GM10248 (cell line): ENCODE data around the gene FAR1.

Experiments used
- CTCF ChIA-PET: fragments of 300-600 bp; sonication (Branson Sonifier 250); formaldehyde crosslinking; extraction: SDS; loops from one replicate; lab custom pipeline; 2021; ENCODE audit warnings: antibody characterized with exemption; lab: Yijun Ruan, JAX
- POLR2A ChIA-PET: fragments of 350-650 bp; sonication (Branson Sonifier 250); formaldehyde crosslinking; extraction: SDS; loops from one replicate; lab custom pipeline; 2020; ENCODE audit warnings: antibody characterized with exemption; lab: Yijun Ruan, JAX
- DNase-seq: peaks from one replicate; pipeline ENCODE4 v3.0.0; 2012; ENCODE audit errors: extremely low spot score
- TF ChIP-seq, protein P1 (sequence below): IDR thresholded peaks from 2 replicates; pipeline ENCODE4 v1.5.1; 2012; ENCODE audit warnings: mild to moderate bottlenecking, low read depth; ENCODE audit errors: extremely low read depth, missing control alignments, control extremely low read depth

Gene FAR1

DNA sequence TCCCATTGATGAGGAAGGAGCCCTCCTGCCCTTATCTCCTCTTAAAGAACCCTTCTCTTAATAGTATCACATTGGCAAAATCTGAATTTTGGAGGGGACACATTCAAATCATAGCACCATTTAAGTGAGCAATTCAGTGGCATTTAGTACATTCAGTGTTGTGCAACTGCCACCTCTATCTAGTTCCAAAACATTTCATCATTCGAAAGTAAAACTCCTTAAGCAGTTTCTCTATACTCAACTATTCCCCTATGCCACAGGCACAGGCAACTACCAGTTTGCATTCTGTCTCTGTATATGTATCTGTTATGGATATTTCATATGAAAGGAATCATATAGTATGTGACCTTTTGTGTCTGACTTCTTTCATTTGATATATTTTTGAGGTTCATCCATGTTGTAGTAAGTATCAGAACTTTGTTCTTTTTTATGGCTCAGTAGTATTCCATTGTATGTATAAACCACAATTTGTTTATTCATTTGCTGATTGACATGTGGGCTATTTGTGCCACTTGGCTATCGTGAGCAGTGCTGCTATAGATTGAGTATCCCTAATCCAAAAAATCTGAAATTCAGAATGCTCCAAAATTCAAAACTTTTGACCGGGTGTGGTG is 22.9 kb downstream of the FAR1 start:
- TF ChIP-seq, protein P1, sequence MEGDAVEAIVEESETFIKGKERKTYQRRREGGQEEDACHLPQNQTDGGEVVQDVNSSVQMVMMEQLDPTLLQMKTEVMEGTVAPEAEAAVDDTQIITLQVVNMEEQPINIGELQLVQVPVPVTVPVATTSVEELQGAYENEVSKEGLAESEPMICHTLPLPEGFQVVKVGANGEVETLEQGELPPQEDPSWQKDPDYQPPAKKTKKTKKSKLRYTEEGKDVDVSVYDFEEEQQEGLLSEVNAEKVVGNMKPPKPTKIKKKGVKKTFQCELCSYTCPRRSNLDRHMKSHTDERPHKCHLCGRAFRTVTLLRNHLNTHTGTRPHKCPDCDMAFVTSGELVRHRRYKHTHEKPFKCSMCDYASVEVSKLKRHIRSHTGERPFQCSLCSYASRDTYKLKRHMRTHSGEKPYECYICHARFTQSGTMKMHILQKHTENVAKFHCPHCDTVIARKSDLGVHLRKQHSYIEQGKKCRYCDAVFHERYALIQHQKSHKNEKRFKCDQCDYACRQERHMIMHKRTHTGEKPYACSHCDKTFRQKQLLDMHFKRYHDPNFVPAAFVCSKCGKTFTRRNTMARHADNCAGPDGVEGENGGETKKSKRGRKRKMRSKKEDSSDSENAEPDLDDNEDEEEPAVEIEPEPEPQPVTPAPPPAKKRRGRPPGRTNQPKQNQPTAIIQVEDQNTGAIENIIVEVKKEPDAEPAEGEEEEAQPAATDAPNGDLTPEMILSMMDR, result no peak
- ChIA-PET POLR2A (no interaction called here), CTCF (no interaction called here)
- DNase-seq, result no peak

DNA sequence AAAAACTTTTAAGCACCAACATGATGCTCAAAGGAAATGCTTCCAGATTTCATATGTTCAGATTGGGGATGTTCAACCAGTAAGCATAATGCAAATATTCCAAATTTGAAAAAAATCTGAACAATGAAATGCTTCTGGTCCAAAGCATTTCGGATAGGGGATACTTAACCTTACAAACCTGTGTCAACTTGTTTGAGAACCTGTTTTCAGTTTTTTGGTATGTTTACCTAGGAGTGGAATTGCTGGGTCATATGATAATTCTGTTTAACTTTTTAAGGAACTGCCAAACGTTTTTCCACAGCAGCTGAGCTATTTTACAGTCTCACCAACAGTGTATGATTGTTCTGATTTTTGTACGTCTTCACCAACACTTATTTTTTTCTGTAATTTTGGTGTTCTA is 23.7 kb downstream of the FAR1 start:
- ChIA-PET CTCF (interaction anchor here (1.8 kb wide), 1 partner anchor 19 kb away, joined by 6 read pairs; no protein-coding TSS in a partner anchor), POLR2A (no interaction called here)
- DNase-seq, result no peak
- TF ChIP-seq, protein P1, result no peak

DNA sequence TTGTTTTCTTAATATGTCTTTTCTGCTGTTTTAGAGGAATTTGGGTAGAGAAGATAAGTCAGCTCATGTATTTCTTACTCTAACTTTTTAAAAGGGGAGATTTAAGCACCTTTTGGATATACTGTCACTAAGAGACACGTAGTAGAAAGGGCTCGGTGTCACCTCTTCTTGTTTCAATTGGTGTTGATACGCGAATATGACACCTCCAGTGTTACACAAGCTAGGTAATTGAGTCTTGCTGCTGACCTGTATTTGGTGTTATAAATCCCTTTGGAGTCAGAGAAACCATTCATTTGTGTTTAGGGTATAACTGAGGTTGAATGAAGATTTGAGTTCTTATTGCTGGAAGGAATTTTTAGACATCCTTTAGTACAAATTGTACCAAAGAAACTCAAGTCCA is 25.6 kb downstream of the FAR1 start:
- no peak for DNase-seq
- ChIA-PET POLR2A (no interaction called here), CTCF (interaction anchor here (1.1 to 3.3 kb wide), 10 partner anchors 9 to 606 kb away, joined by 3 to 12 read pairs (median 6); partner anchors contain the start of gene FAR1)
- TF ChIP-seq, protein P1, result no peak

DNA sequence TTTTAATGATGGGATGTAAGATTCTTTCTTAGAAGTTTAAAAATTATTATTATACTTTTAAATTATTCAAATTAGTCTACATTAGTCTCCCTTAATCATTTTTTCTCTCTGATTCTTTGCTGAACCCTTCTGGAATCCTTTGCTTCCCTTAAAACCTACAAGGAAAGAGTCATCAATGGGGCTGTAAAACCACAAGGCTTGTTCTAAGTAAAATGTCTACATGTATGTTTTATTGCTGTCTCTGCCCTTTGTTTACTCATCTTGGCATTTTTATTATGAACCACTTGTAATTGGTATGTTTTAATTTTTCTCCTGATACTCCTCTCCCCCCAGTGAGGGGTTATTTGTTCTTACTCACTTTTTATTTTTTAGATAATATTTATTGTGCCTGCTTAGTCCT is 27.4 kb downstream of the FAR1 start:
- DNase-seq, result no peak
- POLR2A ChIA-PET, result no interaction called here
- TF ChIP-seq, protein P1, result no peak
- CTCF ChIA-PET, result interaction anchor here (3.3 kb wide), 1 partner anchor 12 kb away, joined by 10 read pairs; no protein-coding TSS in a partner anchor

DNA sequence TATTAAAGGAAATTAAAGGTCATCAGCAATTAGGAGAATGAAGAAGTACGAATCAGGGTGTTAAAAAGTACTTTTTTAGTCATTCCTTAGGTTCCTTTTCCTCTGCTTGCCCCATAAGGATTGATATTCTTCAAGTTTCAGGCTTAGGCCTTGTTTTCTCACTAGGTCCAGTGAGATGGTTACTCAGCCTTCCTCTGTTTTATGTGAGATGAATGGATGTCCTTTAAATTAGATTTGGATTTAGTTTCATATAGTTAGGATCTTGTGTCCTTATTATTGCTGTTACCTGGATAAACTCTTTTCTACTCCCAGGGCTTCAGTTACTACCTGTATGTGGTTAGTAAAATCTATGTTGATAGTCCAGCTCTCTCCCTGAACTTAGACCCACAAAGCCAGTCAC is 29.2 kb downstream of the FAR1 start:
- no peak for DNase-seq
- TF ChIP-seq, protein P1, result no peak
- ChIA-PET POLR2A (no interaction called here), CTCF (no interaction called here)

DNA sequence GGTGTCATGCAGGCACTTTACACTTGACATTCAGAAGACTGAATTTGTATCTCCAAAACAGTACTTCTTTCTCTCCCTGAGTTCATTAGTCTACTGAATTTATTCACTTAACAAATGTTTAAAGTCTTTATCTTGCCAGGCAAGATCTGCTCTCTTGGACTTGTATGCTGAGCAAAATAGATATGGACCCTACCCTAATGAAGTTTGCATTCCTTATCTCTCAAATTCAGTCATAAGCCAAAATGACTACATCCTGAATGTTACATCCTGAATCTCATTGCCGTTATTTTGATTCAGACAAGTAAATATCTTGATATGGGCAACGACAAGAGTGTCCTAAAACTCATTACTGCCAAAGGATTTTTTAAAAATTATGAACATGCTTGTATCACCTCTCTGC is 29.7 kb downstream of the FAR1 start:
- POLR2A ChIA-PET, result no interaction called here
- no peak for DNase-seq
- TF ChIP-seq, protein P1, result no peak
- CTCF ChIA-PET, result interaction anchor here (1.0 kb wide), 1 partner anchor 10 kb away, joined by 3 read pairs; no protein-coding TSS in a partner anchor
